Measurements from ENCODE around the gene NUP35.

The NUP35 gene

GRCh38 chr2:183209395-183210028 is 85.3 kb downstream of the NUP35 start:
- DNase-seq (ENCODE audit: low spot score): no peak

Data from Ammon's horn (tissue), 1 donor.